Gastroesophageal sphincter (tissue), 4 donors: ENCODE data around the gene KRABD2.

Experiments
- ATAC-seq: fragments of 150-250 bp; one replicate; pipeline ENCODE4 v1.9.1; 2016; ENCODE audit warnings: mild to moderate bottlenecking, moderate library complexity
- H3K27ac ChIP-seq, 4 donors: fragments of 200-600 bp; sonication (generic) in 3 of 4; 1 replicate in 3 of 4; 2 replicates in 1 of 4; pipeline ENCODE4 v1.5.1; 2016 to 2019
- H3K27me3 ChIP-seq: fragments of 200-600 bp; sonication (generic); one replicate; pipeline ENCODE4 v1.5.1; 2019
- H3K36me3 ChIP-seq, 2 donors: fragments of 200-600 bp; sonication (generic); one replicate each; pipeline ENCODE4 v1.5.1; 2019; ENCODE audit warnings: control low read depth in 1 of 2
- H3K4me1 ChIP-seq, 3 donors: fragments of 200-600 bp; sonication (generic); 1 replicate in 2 of 3; 2 replicates in 1 of 3; pipeline ENCODE4 v1.5.1; 2016 to 2019; ENCODE audit warnings: control low read depth in 2 of 3
- H3K4me3 ChIP-seq, 2 donors: fragments of 200-600 bp; sonication (generic); one replicate each; pipeline ENCODE4 v1.5.1; 2019; ENCODE audit warnings: mild to moderate bottlenecking in 1 of 2, moderate library complexity in 1 of 2
- H3K9me3 ChIP-seq, 3 donors: fragments of 200-600 bp; sonication (generic); one replicate each; pipeline ENCODE4 v1.5.1; 2017 to 2019; ENCODE audit warnings: control low read depth in 2 of 3
- CTCF ChIP-seq, 4 experiments: fragments of 200-600 bp in 2 of 4; fragments of 450-650 bp in 2 of 4; sonication (generic) in 1 of 4; IDR thresholded peaks; one replicate each; pipeline ENCODE4 v1.5.1; 2017 to 2019; ENCODE audit warnings: antibody characterized with exemption in 4 of 4, mild to moderate bottlenecking in 2 of 4, moderate library complexity in 2 of 4
- EP300 ChIP-seq: sonication (generic); formaldehyde crosslinking; IDR thresholded peaks from one replicate; pipeline ENCODE4 v1.6.1; 2017; ENCODE audit warnings: antibody characterized with exemption, mild to moderate bottlenecking
- POLR2A ChIP-seq, 2 donors: fragments of 450-650 bp; IDR thresholded peaks; one replicate each; pipeline ENCODE4 v1.6.1; 2017; ENCODE audit warnings: antibody characterized with exemption in 2 of 2, mild to moderate bottlenecking in 2 of 2, moderate library complexity in 1 of 2
- POLR2AphosphoS5 ChIP-seq: sonication (generic); formaldehyde crosslinking; IDR thresholded peaks from one replicate; pipeline ENCODE4 v1.6.1; 2017; ENCODE audit warnings: antibody characterized with exemption
- WGBS, 2 donors: methylation state at CpG; one replicate each; pipeline ENCODE4 v1.1.5; 2018; ENCODE audit warnings: low coverage in 1 of 2; 5-methylcytosine and 5-hydroxymethylcytosine counted together

KRABD2 gene

GRCh38 chr17:8417806-8418205, 41.3 kb upstream of the KRABD2 start:
- Histone ChIP-seq H3K27me3 (peaks cover 22% of the 10 kb centered on the region), H3K9me3 (no peaks in the 10 kb centered on the region), H3K27ac (no peak overlapping the region), H3K36me3 (no peaks in the 10 kb centered on the region), H3K4me1 (peaks cover 0 to 16% (median 5%) of the 10 kb centered on the region in 3 donors), H3K4me3 (no peak overlapping the region)
- no peak for ATAC-seq
- TF ChIP-seq POLR2AphosphoS5 (no peak), EP300 (no peak), POLR2A (IDR thresholded peaks at IDR 0.05) (no peak), CTCF (IDR thresholded peaks at IDR 0.05) (no peak)
- 87 to 89% methylated on average over 3 to 4 of the region's 4 CpGs for WGBS, 2 donors

GRCh38 chr17:8413938-8414337, 37.4 kb upstream of the KRABD2 start:
- H3K4me3 ChIP-seq, result no peak overlapping the region
- H3K36me3 ChIP-seq, result no peaks in the 10 kb centered on the region
- H3K27ac ChIP-seq, result no peak overlapping the region

GRCh38 chr17:8413328-8413727, 36.8 kb upstream of the KRABD2 start:
- WGBS, 2 donors, result 53 to 95% methylated on average over 3 of the region's 4 CpGs

More at GRCh38 chr17:8413938-8414337, 37.4 kb upstream of the KRABD2 start:
- Histone ChIP-seq H3K27me3 (peaks cover 29% of the 10 kb centered on the region), H3K9me3 (no peaks in the 10 kb centered on the region), H3K4me1 (peaks cover 0 to 8% (median 0%) of the 10 kb centered on the region in 3 donors)
- TF ChIP-seq CTCF (IDR thresholded peaks at IDR 0.05) (no peak), POLR2A (IDR thresholded peaks at IDR 0.05) (no peak), EP300 (no peak), POLR2AphosphoS5 (no peak)
- ATAC-seq, result no peak

GRCh38 chr17:8412089-8412488, 35.6 kb upstream of the KRABD2 start:
- no peak for ATAC-seq
- WGBS, 2 donors, result 72 to 87% methylated on average over 5 of the region's 5 CpGs

More at GRCh38 chr17:8413328-8413727, 36.8 kb upstream of the KRABD2 start:
- no peaks in the 10 kb centered on the region for H3K36me3 ChIP-seq
- TF ChIP-seq CTCF (IDR thresholded peaks at IDR 0.05) (no peak), POLR2A (IDR thresholded peaks at IDR 0.05) (no peak), EP300 (no peak)
- no peak overlapping the region for H3K27ac ChIP-seq
- H3K27me3 ChIP-seq, result peaks cover 29% of the 10 kb centered on the region
- ATAC-seq, result no peak
- no peak overlapping the region for H3K4me3 ChIP-seq
- no peaks in the 10 kb centered on the region for H3K9me3 ChIP-seq
- peaks cover 0 to 8% (median 0%) of the 10 kb centered on the region in 3 donors for H3K4me1 ChIP-seq

More at GRCh38 chr17:8412089-8412488, 35.6 kb upstream of the KRABD2 start:
- peaks cover 0 to 8% (median 0%) of the 10 kb centered on the region in 3 donors for H3K4me1 ChIP-seq
- no peak overlapping the region for H3K27ac ChIP-seq
- TF ChIP-seq CTCF (IDR thresholded peaks at IDR 0.05) (no peak), EP300 (no peak), POLR2A (IDR thresholded peaks at IDR 0.05) (no peak), POLR2AphosphoS5 (no peak)
- H3K36me3 ChIP-seq, result no peaks in the 10 kb centered on the region
- no peak overlapping the region for H3K4me3 ChIP-seq
- H3K9me3 ChIP-seq, result no peaks in the 10 kb centered on the region
- H3K27me3 ChIP-seq, result peaks cover 29% of the 10 kb centered on the region
